K562 (cell line): ENCODE results near the gene NECTIN2. TPM values are rescaled to one million over a fixed set of nuclear protein-coding genes. Genes with fewer than 3 reads are reported as not detected.

ENCODE experiments used
- HCFC1 ChIP-seq: IDR thresholded peaks from 2 replicates; pipeline ENCODE4 v1.6.1; 2012; ENCODE audit warnings: low read depth, low read length, improper control_type of control experiment
- MCM2 ChIP-seq: fragments of 450-650 bp; IDR thresholded peaks from 2 replicates; pipeline ENCODE4 v1.6.1; 2017; ENCODE audit warnings: low read depth, mild to moderate bottlenecking
- POLR2G ChIP-seq: fragments of 200-400 bp; formaldehyde crosslinking; IDR thresholded peaks from 2 replicates; pipeline ENCODE4 v1.6.1; 2017; ENCODE audit warnings: low read depth, mild to moderate bottlenecking, antibody characterized with exemption, low read length, moderate library complexity
- SRSF7 ChIP-seq: fragments of 200-400 bp; formaldehyde crosslinking; optimal IDR thresholded peaks from 2 replicates; pipeline ENCODE3; 2017; ENCODE audit warnings: mild to moderate bottlenecking, low read depth, low read length
- THAP7 ChIP-seq: fragments of 250-450 bp; sonication (Bioruptor Pico); IDR thresholded peaks from 2 replicates; pipeline ENCODE4 v1.5.0; 2021
- ZEB2 ChIP-seq: fragments of 450-650 bp; IDR thresholded peaks from 2 replicates; pipeline ENCODE4 v1.6.1; 2016
- ZNF239 ChIP-seq: fragments of 250-450 bp; sonication (Bioruptor Pico); IDR thresholded peaks from 2 replicates; pipeline ENCODE4 v1.4.0; 2020; ENCODE audit warnings: mild to moderate bottlenecking
- polyA plus RNA-seq, 8 experiments: library from polyadenylated mRNA; depleted of rRNA in 4 of 8; stranded (reverse) in 5 of 8; unstranded in 3 of 8; fragments of >200 nt; fragmentation: Nextera tagmentation in 2 of 8; fragmentation: Illumina TruSeq in 1 of 8; extraction: Ambion mirVana in 2 of 8; extraction: Trizol in 1 of 8; gene quantifications; 2 replicates each; pipeline versions ENCODE4 v1.2.1 to v1.2.3, GENCODE V29; 2011 to 2014; ENCODE audit warnings: inconsistent platforms in 1 of 8, missing spikeins in 1 of 8
- total RNA-seq, 7 experiments: library from RNA; depleted of rRNA in 6 of 7; stranded (reverse); fragments of >200 nt in 6 of 7; fragmentation: Illumina TruSeq in 2 of 7; extraction: Trizol in 2 of 7; gene quantifications; 2 replicates each; pipeline versions ENCODE4 v1.2.1 to v1.2.3, GENCODE V29; 2011 to 2021; ENCODE audit warnings: low replicate concordance in 1 of 7
- TF ChIP-seq, protein P1 (sequence below): fragments of 450-650 bp; conservative IDR thresholded peaks from 2 replicates; pipeline ENCODE4 v1.6.1; 2016; ENCODE audit warnings: missing genetic modification characterization, low read depth, mild to moderate bottlenecking, control low read depth, missing compliant biosample characterization

The NECTIN2 gene
- total and polyA plus RNA-seq, 9 of the 15 experiments (the other 6 are each of a cell fraction or from before 2014, with no cell fraction given) = 3.9 to 94.9 (median 34.9) TPM

DNA sequence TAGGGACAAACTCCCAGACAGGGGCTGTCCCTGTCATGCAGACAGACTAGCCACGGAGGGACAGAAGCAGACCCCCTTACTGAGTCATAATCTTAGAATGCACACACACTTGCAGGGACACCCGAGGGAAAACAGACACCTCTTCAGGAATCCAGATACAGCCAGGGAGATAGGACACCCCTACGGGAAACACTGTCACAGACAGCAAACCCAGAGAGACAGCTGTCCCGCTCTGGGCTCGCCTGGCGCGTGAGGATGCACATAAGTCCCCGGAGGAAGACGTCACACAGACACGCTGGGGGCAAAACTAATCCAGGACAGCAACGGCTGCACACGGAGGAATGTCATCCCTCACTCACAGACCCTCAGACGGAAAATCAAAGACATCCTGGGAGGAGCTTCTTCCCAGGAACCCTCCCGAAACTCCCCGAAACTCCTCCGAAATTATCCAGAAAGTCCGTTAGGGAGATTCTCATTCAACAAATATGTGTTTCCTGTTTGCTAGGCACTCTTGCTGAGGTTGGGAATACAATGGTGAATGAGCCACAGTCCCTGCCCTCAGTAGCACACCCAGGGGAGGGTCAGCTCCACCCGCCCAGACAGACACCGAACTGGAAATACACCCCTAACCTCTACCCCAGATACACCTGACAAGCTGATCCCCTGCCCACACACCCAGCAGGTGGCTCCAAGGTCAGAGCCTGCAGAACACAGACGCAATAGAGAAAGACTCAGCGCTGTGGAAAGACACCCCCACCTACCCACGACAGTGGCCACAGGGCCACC is 29.8 kb downstream of the NECTIN2 start (continued):
- TF ChIP-seq, protein P1, sequence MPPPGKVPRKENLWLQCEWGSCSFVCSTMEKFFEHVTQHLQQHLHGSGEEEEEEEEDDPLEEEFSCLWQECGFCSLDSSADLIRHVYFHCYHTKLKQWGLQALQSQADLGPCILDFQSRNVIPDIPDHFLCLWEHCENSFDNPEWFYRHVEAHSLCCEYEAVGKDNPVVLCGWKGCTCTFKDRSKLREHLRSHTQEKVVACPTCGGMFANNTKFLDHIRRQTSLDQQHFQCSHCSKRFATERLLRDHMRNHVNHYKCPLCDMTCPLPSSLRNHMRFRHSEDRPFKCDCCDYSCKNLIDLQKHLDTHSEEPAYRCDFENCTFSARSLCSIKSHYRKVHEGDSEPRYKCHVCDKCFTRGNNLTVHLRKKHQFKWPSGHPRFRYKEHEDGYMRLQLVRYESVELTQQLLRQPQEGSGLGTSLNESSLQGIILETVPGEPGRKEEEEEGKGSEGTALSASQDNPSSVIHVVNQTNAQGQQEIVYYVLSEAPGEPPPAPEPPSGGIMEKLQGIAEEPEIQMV (tag) = no peak
- no peak for TF ChIP-seq HCFC1
- TF ChIP-seq ZEB2 = no peak
- TF ChIP-seq POLR2G = no peak
- TF ChIP-seq MCM2 = no peak
- TF ChIP-seq ZNF239 (CRISPR knock-in tag) = no peak
- no peak for TF ChIP-seq SRSF7
- no peak for TF ChIP-seq THAP7 (CRISPR knock-in tag)
